ENCODE measurements around the gene PHF8.

Gene PHF8

GRCh38 chrX:54066841-54067240 lies 22.6 kb upstream of the PHF8 start:
- Histone ChIP-seq H3K4me1 (ENCODE audit: control insufficient read depth, insufficient read depth, low read length, poor library complexity, severe bottlenecking) (no peaks in the 10 kb centered on the region), H3K27me3 (replicated peaks; ENCODE audit: control insufficient read depth, insufficient read depth, low read length, poor library complexity, severe bottlenecking) (no peaks in the 10 kb centered on the region), H3K36me3 (ENCODE audit: control insufficient read depth, insufficient read depth, low read length) (no peaks in the 10 kb centered on the region), H3K9me3 (ENCODE audit: control insufficient read depth, low read length) (no peaks in the 10 kb centered on the region), H3K4me3 (ENCODE audit: insufficient read depth, low read depth, low read length, poor library complexity, severe bottlenecking) (no peak overlapping the region), H3K27ac (ENCODE audit: insufficient read depth, low read length, poor library complexity, severe bottlenecking) (no peak overlapping the region)
- no peak for DNase-seq

GRCh38 chrX:54064564-54064963 lies 20.3 kb upstream of the PHF8 start:
- Histone ChIP-seq H3K4me1 (ENCODE audit: control insufficient read depth, insufficient read depth, low read length, poor library complexity, severe bottlenecking) (no peaks in the 10 kb centered on the region), H3K36me3 (ENCODE audit: control insufficient read depth, insufficient read depth, low read length) (no peaks in the 10 kb centered on the region), H3K27ac (ENCODE audit: insufficient read depth, low read length, poor library complexity, severe bottlenecking) (no peak overlapping the region), H3K27me3 (replicated peaks; ENCODE audit: control insufficient read depth, insufficient read depth, low read length, poor library complexity, severe bottlenecking) (no peaks in the 10 kb centered on the region), H3K4me3 (ENCODE audit: insufficient read depth, low read depth, low read length, poor library complexity, severe bottlenecking) (no peak overlapping the region), H3K9me3 (ENCODE audit: control insufficient read depth, low read length) (no peaks in the 10 kb centered on the region)
- DNase-seq, result no peak

- Histone ChIP-seq H3K27me3 (replicated peaks; ENCODE audit: control insufficient read depth, insufficient read depth, low read length, poor library complexity, severe bottlenecking) (no peaks in the 10 kb centered on the region), H3K9me3 (ENCODE audit: control insufficient read depth, low read length) (no peaks in the 10 kb centered on the region), H3K4me3 (ENCODE audit: insufficient read depth, low read depth, low read length, poor library complexity, severe bottlenecking) (no peak overlapping the region), H3K36me3 (ENCODE audit: control insufficient read depth, insufficient read depth, low read length) (no peaks in the 10 kb centered on the region), H3K4me1 (ENCODE audit: control insufficient read depth, insufficient read depth, low read length, poor library complexity, severe bottlenecking) (no peaks in the 10 kb centered on the region), H3K27ac (ENCODE audit: insufficient read depth, low read length, poor library complexity, severe bottlenecking) (no peak overlapping the region)
- no peak for DNase-seq
Measured at GRCh38 chrX:54063361-54063760, 19.1 kb upstream of the PHF8 start.

GRCh38 chrX:54049801-54050200 lies 5.5 kb upstream of the PHF8 start:
- Histone ChIP-seq H3K27me3 (replicated peaks; ENCODE audit: control insufficient read depth, insufficient read depth, low read length, poor library complexity, severe bottlenecking) (no peaks in the 10 kb centered on the region), H3K9me3 (ENCODE audit: control insufficient read depth, low read length) (no peaks in the 10 kb centered on the region)

GRCh38 chrX:54048412-54048811 lies 4.1 kb upstream of the PHF8 start:
- Histone ChIP-seq H3K4me3 (ENCODE audit: insufficient read depth, low read depth, low read length, poor library complexity, severe bottlenecking) (no peak overlapping the region), H3K27me3 (replicated peaks; ENCODE audit: control insufficient read depth, insufficient read depth, low read length, poor library complexity, severe bottlenecking) (no peaks in the 10 kb centered on the region), H3K4me1 (ENCODE audit: control insufficient read depth, insufficient read depth, low read length, poor library complexity, severe bottlenecking) (no peaks in the 10 kb centered on the region), H3K36me3 (ENCODE audit: control insufficient read depth, insufficient read depth, low read length) (no peaks in the 10 kb centered on the region), H3K27ac (ENCODE audit: insufficient read depth, low read length, poor library complexity, severe bottlenecking) (no peak overlapping the region), H3K9me3 (ENCODE audit: control insufficient read depth, low read length) (no peaks in the 10 kb centered on the region)
- DNase-seq, result no peak

More at GRCh38 chrX:54049801-54050200, 5.5 kb upstream of the PHF8 start:
- no peak for DNase-seq
- Histone ChIP-seq H3K27ac (ENCODE audit: insufficient read depth, low read length, poor library complexity, severe bottlenecking) (no peak overlapping the region), H3K4me3 (ENCODE audit: insufficient read depth, low read depth, low read length, poor library complexity, severe bottlenecking) (no peak overlapping the region), H3K36me3 (ENCODE audit: control insufficient read depth, insufficient read depth, low read length) (no peaks in the 10 kb centered on the region), H3K4me1 (ENCODE audit: control insufficient read depth, insufficient read depth, low read length, poor library complexity, severe bottlenecking) (no peaks in the 10 kb centered on the region)

- Histone ChIP-seq H3K4me3 (ENCODE audit: insufficient read depth, low read depth, low read length, poor library complexity, severe bottlenecking) (no peak overlapping the region), H3K27ac (ENCODE audit: insufficient read depth, low read length, poor library complexity, severe bottlenecking) (peak overlapping the region; percentile 87)
Measured at GRCh38 chrX:54045563-54046228, 1.4 kb upstream of the PHF8 start.

GRCh38 chrX:54044877-54045338 lies 635 bp upstream of the PHF8 start:
- H3K27me3 ChIP-seq (replicated peaks; ENCODE audit: control insufficient read depth, insufficient read depth, low read length, poor library complexity, severe bottlenecking), result no peaks in the 10 kb centered on the region
- no peaks in the 10 kb centered on the region for H3K9me3 ChIP-seq (ENCODE audit: control insufficient read depth, low read length)
- peak overlapping the region; percentile 87 for H3K27ac ChIP-seq (ENCODE audit: insufficient read depth, low read length, poor library complexity, severe bottlenecking)
- no peaks in the 10 kb centered on the region for H3K36me3 ChIP-seq (ENCODE audit: control insufficient read depth, insufficient read depth, low read length)
- peak overlapping the region; percentile 36 for H3K4me3 ChIP-seq (ENCODE audit: insufficient read depth, low read depth, low read length, poor library complexity, severe bottlenecking)
- DNase-seq, result no peak
- peaks cover 3% of the 10 kb centered on the region for H3K4me1 ChIP-seq (ENCODE audit: control insufficient read depth, insufficient read depth, low read length, poor library complexity, severe bottlenecking)

More at GRCh38 chrX:54045563-54046228, 1.4 kb upstream of the PHF8 start:
- peaks cover 3% of the 10 kb centered on the region for H3K4me1 ChIP-seq (ENCODE audit: control insufficient read depth, insufficient read depth, low read length, poor library complexity, severe bottlenecking)
- DNase-seq, result no peak
- H3K9me3 ChIP-seq (ENCODE audit: control insufficient read depth, low read length), result no peaks in the 10 kb centered on the region
- no peaks in the 10 kb centered on the region for H3K27me3 ChIP-seq (replicated peaks; ENCODE audit: control insufficient read depth, insufficient read depth, low read length, poor library complexity, severe bottlenecking)
- H3K36me3 ChIP-seq (ENCODE audit: control insufficient read depth, insufficient read depth, low read length), result no peaks in the 10 kb centered on the region

- Histone ChIP-seq H3K27ac (ENCODE audit: insufficient read depth, low read length, poor library complexity, severe bottlenecking) (peak overlapping the region; percentile 87), H3K4me1 (ENCODE audit: control insufficient read depth, insufficient read depth, low read length, poor library complexity, severe bottlenecking) (peaks cover 3% of the 10 kb centered on the region), H3K36me3 (ENCODE audit: control insufficient read depth, insufficient read depth, low read length) (no peaks in the 10 kb centered on the region), H3K9me3 (ENCODE audit: control insufficient read depth, low read length) (no peaks in the 10 kb centered on the region), H3K27me3 (replicated peaks; ENCODE audit: control insufficient read depth, insufficient read depth, low read length, poor library complexity, severe bottlenecking) (no peaks in the 10 kb centered on the region), H3K4me3 (ENCODE audit: insufficient read depth, low read depth, low read length, poor library complexity, severe bottlenecking) (peak overlapping the region; percentile 68)
- peak in 2 of 3 donors; percentile 16 to 17 for DNase-seq
Measured at GRCh38 chrX:54043541-54044125, 640 bp downstream of the PHF8 start.

GRCh38 chrX:54043056-54043455 lies 1.2 kb downstream of the PHF8 start:
- Histone ChIP-seq H3K27ac (ENCODE audit: insufficient read depth, low read length, poor library complexity, severe bottlenecking) (peak overlapping the region; percentile 87), H3K4me3 (ENCODE audit: insufficient read depth, low read depth, low read length, poor library complexity, severe bottlenecking) (peak overlapping the region; percentile 68), H3K9me3 (ENCODE audit: control insufficient read depth, low read length) (no peaks in the 10 kb centered on the region), H3K36me3 (ENCODE audit: control insufficient read depth, insufficient read depth, low read length) (no peaks in the 10 kb centered on the region), H3K27me3 (replicated peaks; ENCODE audit: control insufficient read depth, insufficient read depth, low read length, poor library complexity, severe bottlenecking) (no peaks in the 10 kb centered on the region), H3K4me1 (ENCODE audit: control insufficient read depth, insufficient read depth, low read length, poor library complexity, severe bottlenecking) (peaks cover 3% of the 10 kb centered on the region)
- DNase-seq, result no peak

GRCh38 chrX:54042609-54043021 lies 1.7 kb downstream of the PHF8 start:
- H3K27ac ChIP-seq (ENCODE audit: insufficient read depth, low read length, poor library complexity, severe bottlenecking), result peak overlapping the region; percentile 87

More at GRCh38 chrX:54042609-54043021, 1.7 kb downstream of the PHF8 start:
- H3K27me3 ChIP-seq (replicated peaks; ENCODE audit: control insufficient read depth, insufficient read depth, low read length, poor library complexity, severe bottlenecking), result no peaks in the 10 kb centered on the region
- no peaks in the 10 kb centered on the region for H3K36me3 ChIP-seq (ENCODE audit: control insufficient read depth, insufficient read depth, low read length)
- peak; percentile 8 to 32 (median 21) for DNase-seq
- H3K4me3 ChIP-seq (ENCODE audit: insufficient read depth, low read depth, low read length, poor library complexity, severe bottlenecking), result peak overlapping the region; percentile 68
- H3K4me1 ChIP-seq (ENCODE audit: control insufficient read depth, insufficient read depth, low read length, poor library complexity, severe bottlenecking), result peaks cover 3% of the 10 kb centered on the region
- H3K9me3 ChIP-seq (ENCODE audit: control insufficient read depth, low read length), result no peaks in the 10 kb centered on the region
